ENCODE results near the gene FZD10.

Gene FZD10

GRCh38 chr12:130184404-130185090 lies 22.3 kb downstream of the FZD10 start:
- Histone ChIP-seq H3K9ac (no peak overlapping the region), H3K36me3 (ENCODE audit: insufficient read depth) (no peaks in the 10 kb centered on the region), H4K20me1 (ENCODE audit: insufficient read depth) (no peaks in the 10 kb centered on the region), H3K79me2 (ENCODE audit: insufficient read depth, low read depth) (no peaks in the 10 kb centered on the region), H3K4me3 (IDR thresholded peaks at IDR 0.05; ENCODE audit: insufficient read depth, low read depth, low read length) (no peak overlapping the region), H2AFZ (ENCODE audit: low read depth) (no peak overlapping the region), H3K27ac (no peak overlapping the region), H3K27me3 (ENCODE audit: insufficient read depth, low read depth) (no peaks in the 10 kb centered on the region), H3K4me1 (ENCODE audit: low read depth, poor library complexity, severe bottlenecking) (no peaks in the 10 kb centered on the region), H3K4me2 (no peak overlapping the region)
- no peak for TF ChIP-seq CTCF (conservative IDR thresholded peaks at IDR 0.05; ENCODE audit: low read depth, low read length)

GRCh38 chr12:130185455-130186391 lies 23.5 kb downstream of the FZD10 start:
- Histone ChIP-seq H3K9ac (no peak overlapping the region), H4K20me1 (ENCODE audit: insufficient read depth) (no peaks in the 10 kb centered on the region), H3K4me2 (no peak overlapping the region), H2AFZ (ENCODE audit: low read depth) (no peak overlapping the region), H3K4me3 (IDR thresholded peaks at IDR 0.05; ENCODE audit: insufficient read depth, low read depth, low read length) (no peak overlapping the region), H3K4me1 (ENCODE audit: low read depth, poor library complexity, severe bottlenecking) (no peaks in the 10 kb centered on the region), H3K27ac (no peak overlapping the region), H3K79me2 (ENCODE audit: insufficient read depth, low read depth) (no peaks in the 10 kb centered on the region), H3K36me3 (ENCODE audit: insufficient read depth) (no peaks in the 10 kb centered on the region), H3K27me3 (ENCODE audit: insufficient read depth, low read depth) (no peaks in the 10 kb centered on the region)
- TF ChIP-seq CTCF (conservative IDR thresholded peaks at IDR 0.05; ENCODE audit: low read depth, low read length), result no peak

- Histone ChIP-seq H3K27me3 (ENCODE audit: insufficient read depth, low read depth) (no peaks in the 10 kb centered on the region), H4K20me1 (ENCODE audit: insufficient read depth) (no peaks in the 10 kb centered on the region), H3K4me3 (IDR thresholded peaks at IDR 0.05; ENCODE audit: insufficient read depth, low read depth, low read length) (no peak overlapping the region), H2AFZ (ENCODE audit: low read depth) (no peak overlapping the region), H3K9ac (no peak overlapping the region), H3K36me3 (ENCODE audit: insufficient read depth) (no peaks in the 10 kb centered on the region), H3K79me2 (ENCODE audit: insufficient read depth, low read depth) (no peaks in the 10 kb centered on the region), H3K27ac (no peak overlapping the region), H3K4me1 (ENCODE audit: low read depth, poor library complexity, severe bottlenecking) (no peaks in the 10 kb centered on the region), H3K4me2 (no peak overlapping the region)
- TF ChIP-seq CTCF (conservative IDR thresholded peaks at IDR 0.05; ENCODE audit: low read depth, low read length), result no peak
Measured at GRCh38 chr12:130186651-130187268, 24.5 kb downstream of the FZD10 start.

GRCh38 chr12:130192642-130193345 lies 30.5 kb downstream of the FZD10 start:
- H4K20me1 ChIP-seq (ENCODE audit: insufficient read depth), result no peaks in the 10 kb centered on the region
- H3K4me1 ChIP-seq (ENCODE audit: low read depth, poor library complexity, severe bottlenecking), result no peaks in the 10 kb centered on the region
- no peak overlapping the region for H2AFZ ChIP-seq (ENCODE audit: low read depth)
- no peaks in the 10 kb centered on the region for H3K36me3 ChIP-seq (ENCODE audit: insufficient read depth)
- H3K27ac ChIP-seq, result no peak overlapping the region
- H3K4me2 ChIP-seq, result no peak overlapping the region
- H3K4me3 ChIP-seq (IDR thresholded peaks at IDR 0.05; ENCODE audit: insufficient read depth, low read depth, low read length), result no peak overlapping the region
- H3K27me3 ChIP-seq (ENCODE audit: insufficient read depth, low read depth), result no peaks in the 10 kb centered on the region
- TF ChIP-seq CTCF (conservative IDR thresholded peaks at IDR 0.05; ENCODE audit: low read depth, low read length), result no peak
- H3K9ac ChIP-seq, result no peak overlapping the region
- H3K79me2 ChIP-seq (ENCODE audit: insufficient read depth, low read depth), result no peaks in the 10 kb centered on the region
